ENCODE results near the gene HSCB.
"Not testable (repeated sequence)": the region's sequence is repeated elsewhere in the genome, so short reads cannot be mapped to it uniquely, and the experiment has no call there.

The HSCB gene

DNA sequence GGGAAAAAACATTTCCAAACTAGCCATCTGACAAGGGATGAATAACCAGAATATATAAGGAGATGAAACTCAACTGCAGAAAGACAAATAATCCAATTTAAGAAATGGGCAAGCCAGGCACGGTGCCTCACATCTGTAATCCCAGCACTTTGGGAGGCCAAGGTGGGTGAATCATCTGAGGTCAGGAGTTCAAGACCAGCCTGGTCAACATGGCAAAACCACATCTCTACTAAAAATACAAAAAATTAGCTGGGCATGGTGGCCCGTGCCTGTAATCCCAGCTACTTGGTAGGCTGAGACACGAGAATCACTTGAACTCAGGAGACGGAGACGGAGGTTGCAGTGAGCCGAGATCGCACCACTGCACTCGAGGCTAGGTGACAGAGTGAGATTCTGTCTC, 3.0 kb upstream of the HSCB start:
- DNase-seq: not testable (repeated sequence)

DNA sequence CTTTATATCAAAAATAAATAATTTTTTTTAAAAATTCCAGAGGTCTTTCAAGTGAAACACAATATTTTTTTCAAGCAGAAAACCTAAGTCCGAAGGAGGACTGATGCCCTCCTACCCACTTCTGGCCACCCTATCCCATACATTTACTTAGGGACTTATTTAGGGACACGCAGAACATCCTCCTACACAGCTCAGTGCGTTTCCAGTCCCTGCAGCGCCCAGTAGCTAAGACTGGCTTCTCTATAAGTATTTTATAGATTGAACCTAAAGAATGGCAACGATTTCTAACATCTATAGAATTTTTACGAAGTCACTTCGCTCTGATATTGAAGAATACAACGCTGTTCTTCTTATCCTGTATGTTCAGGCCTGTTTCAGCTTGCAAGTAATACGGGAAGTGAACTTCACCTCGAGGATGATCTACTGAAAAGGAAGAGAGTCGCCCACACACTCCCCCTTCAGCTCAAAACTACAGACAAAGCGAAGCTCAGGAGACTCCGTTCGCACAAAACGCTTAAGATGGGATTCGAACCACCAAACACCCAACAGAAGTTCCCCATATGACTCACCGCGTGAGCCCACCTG, 547 bp upstream of the HSCB start:
- DNase-seq: no peak

- DNase-seq: peak in 3 of 56 donors; percentile 23 to 79 (median 64)
These were observed 723 bp downstream of the HSCB start for GRCh38 chr22:28742562-28742962.

GRCh38 chr22:28743852-28744251, 2.0 kb downstream of the HSCB start:
- DNase-seq: no peak

GRCh38 chr22:28750471-28750881, 8.6 kb downstream of the HSCB start:
- no peak for DNase-seq

DNA sequence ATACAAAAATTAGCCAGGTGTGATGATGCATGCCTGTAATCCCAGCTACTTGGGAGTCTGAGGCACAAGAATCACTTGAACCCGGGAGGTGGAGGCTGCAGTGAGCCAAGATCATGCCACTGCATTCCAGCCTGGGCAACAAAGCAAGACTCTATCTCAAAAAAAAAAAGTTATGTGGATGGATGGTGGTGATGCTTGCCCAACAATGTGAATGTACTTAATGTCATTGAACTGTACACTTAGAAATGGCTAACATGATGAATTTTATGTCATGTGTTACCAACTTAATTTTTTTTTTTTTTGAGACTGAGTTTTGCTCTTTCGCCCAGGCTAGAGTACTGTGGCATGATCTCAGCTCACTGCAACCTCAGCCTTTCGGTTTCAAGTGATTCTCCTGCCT, 12.7 kb downstream of the HSCB start:
- not testable (repeated sequence) for DNase-seq

DNA sequence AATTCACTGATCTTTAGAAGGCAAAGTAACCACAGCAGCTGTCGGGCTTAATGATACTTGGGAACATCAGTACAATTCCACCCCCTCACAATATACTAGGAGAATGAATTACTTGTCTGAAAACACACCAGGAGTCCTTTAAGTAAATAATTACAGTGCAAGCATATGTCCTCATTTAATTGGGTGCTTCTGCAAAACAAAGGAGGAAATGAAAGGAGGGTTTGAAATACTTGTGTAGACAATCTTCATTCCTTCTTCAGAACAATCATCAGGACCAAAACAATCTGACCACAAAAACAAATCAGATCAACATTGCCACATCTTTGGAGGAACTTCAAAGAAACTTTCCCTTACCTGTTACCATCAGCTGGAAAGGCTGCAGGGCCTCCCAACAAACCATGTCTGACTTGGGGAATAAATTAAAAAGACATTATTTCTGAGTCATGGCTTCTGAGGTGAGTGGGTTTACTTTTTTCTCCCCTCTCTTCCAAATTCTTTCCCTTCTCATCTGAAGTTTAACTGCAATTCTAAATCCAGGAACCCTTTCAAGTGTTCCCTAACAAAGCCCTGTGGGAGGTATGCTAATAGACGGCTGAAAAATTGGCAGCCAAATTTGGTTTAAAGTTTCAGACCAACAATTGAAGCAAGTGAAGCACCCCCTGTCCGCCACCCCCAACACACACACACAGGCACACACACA, 18.2 kb downstream of the HSCB start:
- DNase-seq: no peak

GRCh38 chr22:28761449-28761755, 19.6 kb downstream of the HSCB start:
- no peak for DNase-seq

GRCh38 chr22:28762000-28762399, 20.2 kb downstream of the HSCB start:
- not testable (repeated sequence) for DNase-seq

GRCh38 chr22:28766628-28767027, 24.8 kb downstream of the HSCB start:
- DNase-seq: no peak

GRCh38 chr22:28768701-28769393, 27.0 kb downstream of the HSCB start:
- no peak for DNase-seq

DNA sequence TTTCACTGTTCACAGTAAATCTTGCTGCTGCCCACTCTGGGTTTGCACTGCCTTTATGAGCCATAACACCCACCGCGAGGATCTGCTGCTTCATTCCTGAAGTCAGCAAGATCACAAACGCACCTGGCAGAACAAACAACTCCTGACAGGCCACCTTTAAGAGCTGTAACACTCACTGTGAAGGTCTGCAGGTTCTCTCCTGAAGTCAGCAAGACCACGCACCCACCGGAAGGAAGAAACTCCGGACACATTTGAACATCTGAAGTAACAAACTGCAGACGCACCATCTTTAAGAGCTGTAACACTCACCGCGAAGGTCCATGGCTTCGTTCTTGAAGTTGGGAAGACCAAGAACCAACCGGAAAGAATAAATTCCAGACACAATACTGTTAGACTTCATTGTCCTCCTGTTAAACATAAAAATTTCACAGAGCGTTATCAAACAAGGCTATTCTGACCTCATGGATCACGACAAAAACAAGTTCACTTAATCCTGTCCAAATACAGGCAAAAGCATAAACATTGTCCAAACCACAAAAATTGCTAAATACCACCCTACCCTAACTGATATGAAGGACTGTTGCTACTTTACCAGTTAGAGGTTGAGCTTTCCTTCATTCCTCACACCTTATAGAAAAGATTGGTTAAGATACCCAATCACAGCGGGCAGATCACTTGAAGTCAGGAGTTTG, 27.7 kb downstream of the HSCB start:
- DNase-seq: no peak

GRCh38 chr22:28771195-28771791, 29.5 kb downstream of the HSCB start:
- no peak for DNase-seq

GRCh38 chr22:28772633-28773460, 31.0 kb downstream of the HSCB start, which contains the start of gene CCDC117:
TSS of gene CCDC117 (plus strand) at chr22:28772695. CDS start at chr22:28772850, 155 bp downstream.
- DNase-seq: peak; percentile 51 to 97 (median 90)

- DNase-seq: no peak
These were observed 31.6 kb downstream of the HSCB start for GRCh38 chr22:28773461-28773867.

DNA sequence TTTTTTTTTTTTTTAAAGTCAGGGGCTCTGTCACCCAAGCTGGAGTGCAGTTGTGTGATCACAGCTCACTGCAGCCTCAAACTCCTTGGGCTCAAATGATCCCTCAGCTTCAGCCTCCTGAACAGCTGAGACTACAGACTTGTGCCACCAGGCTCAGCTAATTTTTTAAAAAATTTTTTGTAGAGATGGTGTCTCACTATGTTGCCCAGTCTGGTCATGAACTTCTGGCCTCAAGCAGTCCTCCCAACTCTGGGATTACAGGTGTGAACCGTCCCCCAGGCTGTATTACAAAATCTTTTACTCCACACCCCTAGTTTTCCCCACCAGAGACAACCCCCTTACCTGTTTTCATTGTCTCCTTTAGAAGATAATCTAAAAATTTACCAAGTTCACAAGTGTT, 32.5 kb downstream of the HSCB start:
- no peak for DNase-seq

DNA sequence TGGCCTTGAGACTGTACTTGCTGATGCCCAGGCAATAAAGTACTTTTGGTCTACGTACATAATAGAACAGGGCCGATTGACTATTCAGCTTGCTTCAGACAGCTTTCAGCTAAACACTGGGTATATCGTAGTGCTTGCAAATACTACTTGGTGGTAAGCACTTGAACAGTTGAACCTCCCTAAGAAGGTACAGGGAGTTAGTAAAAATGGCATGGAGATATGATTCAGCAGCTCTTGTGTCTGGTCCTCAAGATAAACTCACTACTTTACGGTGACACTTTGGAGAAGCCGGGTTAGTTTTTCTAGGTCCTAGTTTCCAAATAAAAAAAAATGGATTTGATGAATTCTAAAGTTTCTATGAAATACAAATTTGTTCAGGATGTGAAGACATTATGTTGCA, 38.0 kb downstream of the HSCB start:
- DNase-seq: no peak

- DNase-seq: no peak
These were observed 38.5 kb downstream of the HSCB start for GRCh38 chr22:28780296-28780695.

DNA sequence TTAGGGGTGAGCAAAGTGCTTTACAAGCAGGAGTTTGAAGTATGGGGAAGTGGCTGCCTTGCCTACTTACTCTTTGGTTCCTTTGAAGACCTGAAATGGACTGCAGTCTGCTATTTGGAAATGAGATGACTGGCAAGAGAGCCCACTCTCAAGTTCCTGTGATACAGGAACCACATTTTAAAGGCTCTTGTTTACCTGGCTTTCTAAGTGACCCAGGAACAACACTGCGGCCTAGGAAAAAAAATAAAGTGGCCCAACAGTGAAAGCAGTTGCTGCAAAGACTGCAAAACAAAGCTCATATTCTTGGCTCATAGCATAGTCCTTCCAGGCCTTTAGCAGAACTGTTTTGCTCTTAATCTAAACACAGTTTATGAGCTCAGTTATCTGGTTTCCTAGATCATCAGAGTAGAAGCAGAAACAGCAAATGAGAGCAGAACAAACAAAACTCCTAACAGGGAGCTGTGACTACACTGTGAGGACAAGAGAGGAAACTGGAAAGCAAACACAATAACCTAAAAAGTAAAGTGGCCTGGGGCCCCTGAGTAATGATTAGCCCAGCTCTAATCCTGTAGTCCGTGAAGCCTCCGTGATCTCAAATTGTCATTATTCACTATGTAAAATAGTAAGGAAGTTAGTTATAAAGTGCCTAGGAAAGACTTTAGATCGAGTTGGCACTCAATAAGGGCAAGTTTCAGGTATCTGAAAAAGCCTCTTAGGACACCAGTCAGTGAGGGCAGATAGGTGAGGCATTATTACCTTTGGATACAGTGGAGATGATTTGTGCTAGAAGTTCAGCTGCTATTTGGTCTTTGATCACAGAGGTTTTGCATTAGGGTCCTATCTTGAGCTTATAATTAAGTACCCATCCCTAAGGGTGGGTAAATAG, 42.2 kb downstream of the HSCB start:
- no peak for DNase-seq

- no peak for DNase-seq
These were observed 46.8 kb downstream of the HSCB start for GRCh38 chr22:28788601-28789000.
